Panc1 (cell line): ENCODE data around the gene PCDHB13.
"Not testable (repeated sequence)": the region's sequence is repeated elsewhere in the genome, so short reads cannot be mapped to it uniquely, and the experiment has no call there.

Experiments used
- CTCF ChIP-seq: fragments of 450-650 bp; IDR thresholded peaks from 2 replicates; pipeline ENCODE4 v1.5.1; 2017; ENCODE audit warnings: mild to moderate bottlenecking
- POLR2AphosphoS5 ChIP-seq: IDR thresholded peaks from 2 replicates; pipeline ENCODE4 v1.6.1; 2012; ENCODE audit warnings: mild to moderate bottlenecking, low read depth, low read length, moderate library complexity
- REST ChIP-seq, 2 experiments: IDR thresholded peaks; 2 replicates each; pipeline ENCODE4 v1.6.1; 2011 to 2012; ENCODE audit warnings: low read depth in 2 of 2, control low read depth in 1 of 2, low read length in 1 of 2, mild to moderate bottlenecking in 1 of 2, moderate library complexity in 1 of 2; ENCODE audit not compliant: insufficient read depth in 1 of 2
- SIN3A ChIP-seq: IDR thresholded peaks from 2 replicates; pipeline ENCODE4 v1.6.1; 2012; ENCODE audit warnings: low read depth, mild to moderate bottlenecking, low read length, moderate library complexity, borderline replicate concordance; ENCODE audit not compliant: insufficient read depth

- not testable (repeated sequence) for TF ChIP-seq CTCF; POLR2AphosphoS5; REST (IDR thresholded peaks at IDR 0.05; ENCODE audit: insufficient read depth in 1 of 2, low read depth in 2 of 2, low read length in 1 of 2); SIN3A
Measured at GRCh38 chr5:141201646-141202045, 12.1 kb upstream of the PCDHB13 start.
